ENCODE results near the gene PBX4. TPM values are rescaled to one million over a fixed set of nuclear protein-coding genes. Genes with fewer than 3 reads are reported as not detected.

PBX4 gene
- total and polyA plus RNA-seq, 2 experiments from 2014 or later: 3.2 to 4.3 TPM

GRCh38 chr19:19656451-19657396 lies 38.2 kb upstream of the PBX4 start:
- WGBS (ENCODE audit: low lambda C conversion rate, missing lambda C conversion rate): 96% methylated on average over 31 of the region's 33 CpGs
- Histone ChIP-seq H3K4me1 (ENCODE audit: insufficient read depth) (no peaks in the 10 kb centered on the region), H3K79me2 (peaks cover 21% of the 10 kb centered on the region), H4K20me1 (ENCODE audit: insufficient read depth, poor library complexity, severe bottlenecking) (peaks cover 5% of the 10 kb centered on the region), H3K9me3 (ENCODE audit: low read depth) (no peaks in the 10 kb centered on the region), H3K27ac (no peak overlapping the region), H2AFZ (no peak overlapping the region), H3K4me2 (no peak overlapping the region), H3K36me3 (replicated peaks; ENCODE audit: insufficient read depth, low read depth) (no peaks in the 10 kb centered on the region), H3K27me3 (no peaks in the 10 kb centered on the region), H3K9me2 (replicated peaks; ENCODE audit: insufficient read depth) (no peaks in the 10 kb centered on the region), H3K4me3 (no peak overlapping the region)
- TF ChIP-seq EZH2phosphoT487 (IDR thresholded peaks at IDR 0.05; ENCODE audit: low read depth, severe bottlenecking, unreplicated experiment) (no peak), CTCF (IDR thresholded peaks at IDR 0.05; ENCODE audit: poor library complexity) (no peak), EZH2 (IDR thresholded peaks at IDR 0.05; ENCODE audit: borderline replicate concordance) (no peak)
- no peak for DNase-seq (ENCODE audit: low spot score)

GRCh38 chr19:19655641-19656343 lies 37.3 kb upstream of the PBX4 start:
- no peak for DNase-seq (ENCODE audit: low spot score)
- Histone ChIP-seq H3K36me3 (replicated peaks; ENCODE audit: insufficient read depth, low read depth) (no peaks in the 10 kb centered on the region), H3K27ac (no peak overlapping the region), H3K9me2 (replicated peaks; ENCODE audit: insufficient read depth) (no peaks in the 10 kb centered on the region), H3K4me1 (ENCODE audit: insufficient read depth) (no peaks in the 10 kb centered on the region), H3K4me3 (no peak overlapping the region), H3K9me3 (ENCODE audit: low read depth) (no peaks in the 10 kb centered on the region), H3K27me3 (no peaks in the 10 kb centered on the region), H4K20me1 (ENCODE audit: insufficient read depth, poor library complexity, severe bottlenecking) (no peaks in the 10 kb centered on the region), H3K79me2 (peaks cover 12% of the 10 kb centered on the region), H2AFZ (no peak overlapping the region), H3K4me2 (no peak overlapping the region)
- WGBS (ENCODE audit: low lambda C conversion rate, missing lambda C conversion rate): 98% methylated on average over 27 of the region's 27 CpGs
- TF ChIP-seq EZH2phosphoT487 (IDR thresholded peaks at IDR 0.05; ENCODE audit: low read depth, severe bottlenecking, unreplicated experiment) (no peak), CTCF (IDR thresholded peaks at IDR 0.05; ENCODE audit: poor library complexity) (no peak), EZH2 (IDR thresholded peaks at IDR 0.05; ENCODE audit: borderline replicate concordance) (no peak)

- no peaks in the 10 kb centered on the region for H3K4me1 ChIP-seq (ENCODE audit: insufficient read depth)
- H3K79me2 ChIP-seq: peaks cover 7% of the 10 kb centered on the region
- H3K9me3 ChIP-seq (ENCODE audit: low read depth): no peaks in the 10 kb centered on the region
- H2AFZ ChIP-seq: no peak overlapping the region
- H4K20me1 ChIP-seq (ENCODE audit: insufficient read depth, poor library complexity, severe bottlenecking): no peaks in the 10 kb centered on the region
- no peaks in the 10 kb centered on the region for H3K27me3 ChIP-seq
- H3K36me3 ChIP-seq (replicated peaks; ENCODE audit: insufficient read depth, low read depth): no peaks in the 10 kb centered on the region
- WGBS (ENCODE audit: low lambda C conversion rate, missing lambda C conversion rate): 95% methylated on average over 20 of the region's 22 CpGs
- H3K9me2 ChIP-seq (replicated peaks; ENCODE audit: insufficient read depth): no peaks in the 10 kb centered on the region
- H3K27ac ChIP-seq: no peak overlapping the region
- no peak for DNase-seq (ENCODE audit: low spot score)
- no peak overlapping the region for H3K4me3 ChIP-seq
- no peak for TF ChIP-seq EZH2 (IDR thresholded peaks at IDR 0.05; ENCODE audit: borderline replicate concordance)
- no peak for TF ChIP-seq CTCF (IDR thresholded peaks at IDR 0.05; ENCODE audit: poor library complexity)
- no peak for TF ChIP-seq EZH2phosphoT487 (IDR thresholded peaks at IDR 0.05; ENCODE audit: low read depth, severe bottlenecking, unreplicated experiment)
- no peak overlapping the region for H3K4me2 ChIP-seq
These were observed 36.6 kb upstream of the PBX4 start for GRCh38 chr19:19655051-19655594.

All from hepatocyte (in vitro differentiated cells).